IPS-NIHi7 (cell line): ENCODE measurements around the gene ARID5B.

Experiments used
- DNase-seq: peaks from one replicate; pipeline ENCODE4 v3.0.0; 2012; ENCODE audit warnings: mixed read lengths; ENCODE audit errors: extremely low spot score

ARID5B gene

GRCh38 chr10:62029401-62029800 is 127.9 kb downstream of the ARID5B start:
- DNase-seq, result no peak

- no peak for DNase-seq
These were observed 130.0 kb downstream of the ARID5B start for GRCh38 chr10:62031507-62031906.

GRCh38 chr10:62033125-62033524 is 131.6 kb downstream of the ARID5B start:
- DNase-seq, result no peak

- DNase-seq, result no peak
These were observed 132.7 kb downstream of the ARID5B start for GRCh38 chr10:62034096-62034640.

GRCh38 chr10:62036186-62037081 is 134.9 kb downstream of the ARID5B start:
- peak; percentile 15 for DNase-seq

GRCh38 chr10:62037166-62037831 is 135.8 kb downstream of the ARID5B start:
- no peak for DNase-seq

- no peak for DNase-seq
These were observed 136.6 kb downstream of the ARID5B start for GRCh38 chr10:62037890-62038608.

GRCh38 chr10:62038609-62039190 is 137.2 kb downstream of the ARID5B start:
- DNase-seq, result peak; percentile 67

GRCh38 chr10:62039954-62040353 is 138.5 kb downstream of the ARID5B start:
- DNase-seq, result no peak

GRCh38 chr10:62040881-62041280 is 139.4 kb downstream of the ARID5B start:
- DNase-seq, result no peak

- no peak for DNase-seq
These were observed 142.0 kb downstream of the ARID5B start for GRCh38 chr10:62043421-62044021.

- DNase-seq, result no peak
These were observed 143.1 kb downstream of the ARID5B start for GRCh38 chr10:62044566-62044965.

GRCh38 chr10:62045765-62046521 is 144.4 kb downstream of the ARID5B start:
- DNase-seq, result no peak

GRCh38 chr10:62046522-62047227 is 145.2 kb downstream of the ARID5B start:
- no peak for DNase-seq

GRCh38 chr10:62047228-62047892 is 145.9 kb downstream of the ARID5B start:
- no peak for DNase-seq

- DNase-seq, result no peak
These were observed 146.5 kb downstream of the ARID5B start for GRCh38 chr10:62047960-62048383.

GRCh38 chr10:62048470-62048869 is 147.0 kb downstream of the ARID5B start:
- DNase-seq, result no peak

- peak; percentile 76 for DNase-seq
These were observed 147.6 kb downstream of the ARID5B start for GRCh38 chr10:62048919-62049623.
